HepG2 (cell line): Measurements from ENCODE around the gene GLYR1.

Experiments used
- ARHGAP35 ChIP-seq: sonication (generic); formaldehyde crosslinking; IDR thresholded peaks from 2 replicates; pipeline ENCODE4 v1.9.0; 2022; ENCODE audit warnings: mild to moderate bottlenecking, inconsistent platforms, moderate library complexity, missing genetic modification reagents, borderline replicate concordance
- ARNT ChIP-seq: fragments of 450-650 bp; IDR thresholded peaks from 2 replicates; pipeline ENCODE4 v1.6.1; 2017
- MAFK ChIP-seq, 2 experiments: IDR thresholded peaks in 1 of 2; conservative IDR thresholded peaks in 1 of 2; 2 replicates each; pipeline ENCODE4 v1.6.1; 2011; ENCODE audit warnings: improper control_type of control experiment in 2 of 2, low read length in 2 of 2
- POLR2A ChIP-seq, 2 experiments: IDR thresholded peaks; 2 replicates each; pipeline ENCODE4 v1.6.1; 2011; ENCODE audit warnings: low read depth in 2 of 2, low read length in 2 of 2, mild to moderate bottlenecking in 1 of 2, moderate library complexity in 1 of 2; ENCODE audit not compliant: insufficient read depth in 1 of 2
- POLR2AphosphoS5 ChIP-seq: IDR thresholded peaks from 2 replicates; pipeline ENCODE4 v1.6.1; 2012; ENCODE audit warnings: low read depth, low read length
- ZNF138 ChIP-seq: sonication (generic); formaldehyde crosslinking; IDR thresholded peaks from 2 replicates; pipeline ENCODE4 v1.5.0; 2020; ENCODE audit warnings: mild to moderate bottlenecking, low read depth, missing genetic modification reagents
- TF ChIP-seq, protein P1 (sequence below): sonication (generic); formaldehyde crosslinking; IDR thresholded peaks from 2 replicates; pipeline ENCODE4 v1.5.0; 2020; ENCODE audit warnings: mild to moderate bottlenecking, missing genetic modification reagents, moderate library complexity

DNA sequence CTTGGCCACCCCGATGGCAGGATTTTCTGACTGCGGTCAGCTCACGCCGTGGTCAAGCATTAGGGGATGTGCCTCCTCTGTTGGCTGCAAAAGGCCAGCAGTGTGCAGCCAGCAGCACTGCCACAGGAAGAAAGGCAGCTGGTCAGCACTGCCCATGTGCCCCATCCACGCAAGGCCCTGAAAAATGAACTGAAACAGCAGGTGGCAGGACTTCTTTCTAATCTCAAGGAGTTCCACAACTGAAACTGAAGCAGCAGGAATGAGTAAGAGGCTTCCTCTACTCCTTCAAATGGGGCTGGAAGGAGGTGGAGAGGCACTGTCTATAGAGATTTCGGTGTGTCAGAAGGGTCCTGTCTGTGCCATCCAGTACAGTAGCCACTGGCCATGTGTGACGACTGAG lies 83.3 kb downstream of the GLYR1 start:
- TF ChIP-seq POLR2AphosphoS5 (no peak), ARHGAP35 (CRISPR knock-in tag) (no peak), ZNF138 (no peak), ARNT (no peak), MAFK (conservative IDR thresholded peaks at IDR 0.05 in 1 of 2, IDR thresholded peaks at IDR 0.05 in 1 of 2; ENCODE audit: low read length in 2 of 2) (no peak), POLR2A (IDR thresholded peaks at IDR 0.05; ENCODE audit: insufficient read depth in 1 of 2, low read depth in 2 of 2, low read length in 2 of 2) (no peak)
- TF ChIP-seq, protein P1, sequence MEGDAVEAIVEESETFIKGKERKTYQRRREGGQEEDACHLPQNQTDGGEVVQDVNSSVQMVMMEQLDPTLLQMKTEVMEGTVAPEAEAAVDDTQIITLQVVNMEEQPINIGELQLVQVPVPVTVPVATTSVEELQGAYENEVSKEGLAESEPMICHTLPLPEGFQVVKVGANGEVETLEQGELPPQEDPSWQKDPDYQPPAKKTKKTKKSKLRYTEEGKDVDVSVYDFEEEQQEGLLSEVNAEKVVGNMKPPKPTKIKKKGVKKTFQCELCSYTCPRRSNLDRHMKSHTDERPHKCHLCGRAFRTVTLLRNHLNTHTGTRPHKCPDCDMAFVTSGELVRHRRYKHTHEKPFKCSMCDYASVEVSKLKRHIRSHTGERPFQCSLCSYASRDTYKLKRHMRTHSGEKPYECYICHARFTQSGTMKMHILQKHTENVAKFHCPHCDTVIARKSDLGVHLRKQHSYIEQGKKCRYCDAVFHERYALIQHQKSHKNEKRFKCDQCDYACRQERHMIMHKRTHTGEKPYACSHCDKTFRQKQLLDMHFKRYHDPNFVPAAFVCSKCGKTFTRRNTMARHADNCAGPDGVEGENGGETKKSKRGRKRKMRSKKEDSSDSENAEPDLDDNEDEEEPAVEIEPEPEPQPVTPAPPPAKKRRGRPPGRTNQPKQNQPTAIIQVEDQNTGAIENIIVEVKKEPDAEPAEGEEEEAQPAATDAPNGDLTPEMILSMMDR (CRISPR knock-in tag): no peak
